ENCODE data around the gene DLEC1.
"Not testable (repeated sequence)": the region's sequence is repeated elsewhere in the genome, so short reads cannot be mapped to it uniquely, and the experiment has no call there.

- not testable (repeated sequence) for TF ChIP-seq POLR2A (IDR thresholded peaks at IDR 0.05); CTCF (IDR thresholded peaks at IDR 0.05); EP300 (IDR thresholded peaks at IDR 0.05; ENCODE audit: low read depth); POLR2AphosphoS5 (IDR thresholded peaks at IDR 0.05)
Observed at GRCh38 chr3:38053813-38054498, 14.9 kb downstream of the DLEC1 start.
